ENCODE measurements around the gene SNCAIP.

DNA sequence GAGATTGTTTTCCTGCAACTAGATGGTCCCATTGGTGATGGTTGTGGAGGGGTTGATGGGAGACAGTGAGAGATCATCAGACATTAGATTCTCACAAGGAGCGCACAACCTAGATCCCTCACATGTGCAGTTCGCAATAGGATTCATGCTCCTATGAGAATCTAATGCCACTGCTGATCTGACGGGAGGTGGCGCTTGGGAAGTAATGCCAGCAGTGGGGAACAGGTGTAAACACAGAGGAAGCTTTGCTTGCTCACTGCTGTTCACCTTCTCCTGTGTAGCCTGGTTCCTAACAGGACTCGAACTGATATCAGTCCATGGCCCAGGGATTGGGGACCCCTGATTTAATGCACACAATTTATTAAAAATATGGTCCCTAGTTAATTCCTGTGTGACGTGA lies 18.8 kb downstream of the SNCAIP start:
- TF ChIP-seq, protein P1, sequence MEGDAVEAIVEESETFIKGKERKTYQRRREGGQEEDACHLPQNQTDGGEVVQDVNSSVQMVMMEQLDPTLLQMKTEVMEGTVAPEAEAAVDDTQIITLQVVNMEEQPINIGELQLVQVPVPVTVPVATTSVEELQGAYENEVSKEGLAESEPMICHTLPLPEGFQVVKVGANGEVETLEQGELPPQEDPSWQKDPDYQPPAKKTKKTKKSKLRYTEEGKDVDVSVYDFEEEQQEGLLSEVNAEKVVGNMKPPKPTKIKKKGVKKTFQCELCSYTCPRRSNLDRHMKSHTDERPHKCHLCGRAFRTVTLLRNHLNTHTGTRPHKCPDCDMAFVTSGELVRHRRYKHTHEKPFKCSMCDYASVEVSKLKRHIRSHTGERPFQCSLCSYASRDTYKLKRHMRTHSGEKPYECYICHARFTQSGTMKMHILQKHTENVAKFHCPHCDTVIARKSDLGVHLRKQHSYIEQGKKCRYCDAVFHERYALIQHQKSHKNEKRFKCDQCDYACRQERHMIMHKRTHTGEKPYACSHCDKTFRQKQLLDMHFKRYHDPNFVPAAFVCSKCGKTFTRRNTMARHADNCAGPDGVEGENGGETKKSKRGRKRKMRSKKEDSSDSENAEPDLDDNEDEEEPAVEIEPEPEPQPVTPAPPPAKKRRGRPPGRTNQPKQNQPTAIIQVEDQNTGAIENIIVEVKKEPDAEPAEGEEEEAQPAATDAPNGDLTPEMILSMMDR (IDR thresholded peaks at IDR 0.05): no peak
- no peak for TF ChIP-seq POLR2AphosphoS5 (IDR thresholded peaks at IDR 0.05)
- TF ChIP-seq POLR2A (IDR thresholded peaks at IDR 0.05): no peak
- no peak for TF ChIP-seq EP300 (IDR thresholded peaks at IDR 0.05)

Measured in suprapubic skin (tissue), 4 donors.